BJ (cell line): Measurements from ENCODE around the gene L2HGDH. TPM values are rescaled to one million over a fixed set of nuclear protein-coding genes. Genes with fewer than 3 reads are reported as not detected.
A peak's percentile ranks its signal among the peaks of the same experiment; 100 is the strongest.

Experiments
- CTCF ChIA-PET: fragments of 350-600 bp; formaldehyde crosslinking; extraction: SDS; loops from one replicate; lab custom pipeline; 2021; ENCODE audit warnings: antibody characterized with exemption, inconsistent platforms; lab: Yijun Ruan, JAX
- POLR2A ChIA-PET: fragments of 300-600 bp; sonication (Branson Sonifier 250); formaldehyde crosslinking; extraction: SDS; loops from one replicate; lab custom pipeline; 2021; ENCODE audit warnings: antibody characterized with exemption; lab: Charles Lee
- DNase-seq: peaks from one replicate; pipeline ENCODE4 v3.0.0-alpha.2; 2011; ENCODE audit warnings: low read depth
- H3K27me3 ChIP-seq: 2 replicates; pipeline ENCODE4 v1.6.0; 2011; ENCODE audit warnings: low read length; ENCODE audit not compliant: control insufficient read depth, insufficient read depth
- H3K36me3 ChIP-seq: 2 replicates; pipeline ENCODE4 v1.5.1; 2011; ENCODE audit warnings: low read length; ENCODE audit not compliant: control insufficient read depth, insufficient read depth
- H3K4me3 ChIP-seq: 2 replicates; pipeline ENCODE4 v1.5.1; 2011; ENCODE audit warnings: low read depth, mild to moderate bottlenecking, control low read depth, low read length
- polyA plus RNA-seq: library from polyadenylated mRNA; depleted of rRNA; stranded (reverse); fragments of >200 nt; gene quantifications from 2 replicates; pipeline ENCODE4 v1.2.3, GENCODE V29; 2011
- TF ChIP-seq, protein P1 (sequence below): IDR thresholded peaks from 2 replicates; pipeline ENCODE4 v1.5.1; 2011; ENCODE audit warnings: low read depth, mild to moderate bottlenecking, control low read depth, inconsistent platforms, low read length, moderate library complexity; ENCODE audit not compliant: insufficient read depth

L2HGDH gene
- polyA plus RNA-seq, 1 experiment, result 2.3 TPM

DNA sequence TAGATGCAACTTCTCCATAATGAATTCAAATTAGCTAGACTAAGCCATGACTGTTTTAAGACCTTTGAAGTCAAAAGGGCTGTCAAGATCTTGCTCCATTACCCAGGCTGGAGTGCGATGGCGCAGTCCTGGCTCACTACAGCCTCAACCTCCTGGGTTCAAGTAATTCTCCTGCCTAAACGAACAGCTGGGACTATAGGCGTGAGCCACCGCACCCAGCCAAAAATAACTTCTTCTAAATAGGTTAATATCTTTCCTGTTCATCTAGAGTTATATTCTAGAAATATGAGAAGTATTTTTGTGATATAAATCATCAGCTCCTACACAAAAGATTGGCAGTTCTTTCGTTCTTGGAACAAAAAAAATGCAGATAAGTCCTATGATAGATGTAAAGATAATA is 41.1 kb downstream of the L2HGDH start:
- DNase-seq, result no peak
- no peak overlapping the region for H3K4me3 ChIP-seq
- H3K36me3 ChIP-seq, result no peaks in the 10 kb centered on the region
- POLR2A ChIA-PET, result no interaction called here
- no peaks in the 10 kb centered on the region for H3K27me3 ChIP-seq
- CTCF ChIA-PET, result no interaction called here
- TF ChIP-seq, protein P1, sequence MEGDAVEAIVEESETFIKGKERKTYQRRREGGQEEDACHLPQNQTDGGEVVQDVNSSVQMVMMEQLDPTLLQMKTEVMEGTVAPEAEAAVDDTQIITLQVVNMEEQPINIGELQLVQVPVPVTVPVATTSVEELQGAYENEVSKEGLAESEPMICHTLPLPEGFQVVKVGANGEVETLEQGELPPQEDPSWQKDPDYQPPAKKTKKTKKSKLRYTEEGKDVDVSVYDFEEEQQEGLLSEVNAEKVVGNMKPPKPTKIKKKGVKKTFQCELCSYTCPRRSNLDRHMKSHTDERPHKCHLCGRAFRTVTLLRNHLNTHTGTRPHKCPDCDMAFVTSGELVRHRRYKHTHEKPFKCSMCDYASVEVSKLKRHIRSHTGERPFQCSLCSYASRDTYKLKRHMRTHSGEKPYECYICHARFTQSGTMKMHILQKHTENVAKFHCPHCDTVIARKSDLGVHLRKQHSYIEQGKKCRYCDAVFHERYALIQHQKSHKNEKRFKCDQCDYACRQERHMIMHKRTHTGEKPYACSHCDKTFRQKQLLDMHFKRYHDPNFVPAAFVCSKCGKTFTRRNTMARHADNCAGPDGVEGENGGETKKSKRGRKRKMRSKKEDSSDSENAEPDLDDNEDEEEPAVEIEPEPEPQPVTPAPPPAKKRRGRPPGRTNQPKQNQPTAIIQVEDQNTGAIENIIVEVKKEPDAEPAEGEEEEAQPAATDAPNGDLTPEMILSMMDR, result no peak

DNA sequence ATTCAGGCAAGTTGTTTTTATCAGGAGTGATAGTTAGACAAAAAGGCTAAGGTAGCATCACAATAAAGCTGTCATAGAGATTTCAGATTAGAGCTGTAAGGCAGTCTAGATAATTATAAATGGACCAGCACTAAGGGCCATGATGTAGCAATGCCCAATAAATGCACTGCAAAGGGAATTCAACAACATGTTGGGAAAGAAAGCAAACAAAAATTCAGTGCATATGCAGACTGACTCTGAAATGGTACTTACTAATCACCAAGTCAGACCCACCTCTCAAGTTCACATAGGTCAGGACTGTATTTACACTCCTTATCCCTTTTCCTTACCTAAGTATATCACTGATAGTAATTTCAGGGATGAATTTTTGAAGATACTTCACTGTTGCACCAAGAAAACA is 47.0 kb downstream of the L2HGDH start:
- Histone ChIP-seq H3K4me3 (no peak overlapping the region), H3K36me3 (no peaks in the 10 kb centered on the region), H3K27me3 (no peaks in the 10 kb centered on the region)
- ChIA-PET CTCF (no interaction called here), POLR2A (no interaction called here)
- TF ChIP-seq, protein P1, result no peak
- DNase-seq, result no peak

DNA sequence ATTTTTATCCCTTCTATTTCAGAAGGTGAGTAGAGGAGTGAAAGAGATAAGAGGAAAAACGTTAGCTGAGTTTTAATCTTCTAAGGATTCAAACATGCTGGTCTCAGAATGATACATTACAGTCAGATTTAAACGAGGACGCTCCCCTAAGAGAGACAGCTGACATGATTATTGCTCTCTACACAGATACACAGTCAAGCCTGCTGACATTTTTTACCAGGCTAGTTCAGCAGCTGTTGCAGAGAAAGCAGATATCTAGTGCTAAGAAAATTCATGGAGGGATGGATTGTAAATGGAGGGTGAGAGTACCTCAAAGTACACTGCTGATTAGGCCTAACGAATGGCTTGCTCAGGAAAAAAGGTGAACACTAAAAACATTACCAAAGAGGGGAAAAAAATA is 48.7 kb downstream of the L2HGDH start:
- no peaks in the 10 kb centered on the region for H3K36me3 ChIP-seq
- CTCF ChIA-PET, result no interaction called here
- no peak for DNase-seq
- TF ChIP-seq, protein P1, result no peak
- no peak overlapping the region for H3K4me3 ChIP-seq
- POLR2A ChIA-PET, result no interaction called here
- H3K27me3 ChIP-seq, result no peaks in the 10 kb centered on the region

DNA sequence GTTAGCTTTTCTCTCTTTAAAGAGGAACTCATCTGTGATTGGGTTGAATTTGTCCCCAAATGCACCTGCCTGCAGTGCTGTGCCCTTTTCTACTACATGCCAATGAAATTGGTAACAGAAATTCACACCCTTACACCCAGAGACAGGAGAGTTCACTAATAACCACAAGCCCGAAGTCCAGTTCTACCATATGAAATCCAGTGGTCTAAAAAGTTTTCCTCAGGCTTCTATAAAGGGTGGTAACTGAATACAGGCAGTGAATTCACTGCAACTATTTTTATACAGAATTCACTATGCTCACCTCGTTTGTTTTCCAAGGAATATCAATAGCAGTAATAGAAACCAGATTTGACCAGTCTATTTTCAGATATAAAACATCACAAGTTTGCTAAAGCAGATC is 49.2 kb downstream of the L2HGDH start:
- ChIA-PET POLR2A (no interaction called here), CTCF (no interaction called here)
- Histone ChIP-seq H3K36me3 (no peaks in the 10 kb centered on the region), H3K4me3 (no peak overlapping the region), H3K27me3 (no peaks in the 10 kb centered on the region)
- DNase-seq, result no peak
- TF ChIP-seq, protein P1, result no peak

DNA sequence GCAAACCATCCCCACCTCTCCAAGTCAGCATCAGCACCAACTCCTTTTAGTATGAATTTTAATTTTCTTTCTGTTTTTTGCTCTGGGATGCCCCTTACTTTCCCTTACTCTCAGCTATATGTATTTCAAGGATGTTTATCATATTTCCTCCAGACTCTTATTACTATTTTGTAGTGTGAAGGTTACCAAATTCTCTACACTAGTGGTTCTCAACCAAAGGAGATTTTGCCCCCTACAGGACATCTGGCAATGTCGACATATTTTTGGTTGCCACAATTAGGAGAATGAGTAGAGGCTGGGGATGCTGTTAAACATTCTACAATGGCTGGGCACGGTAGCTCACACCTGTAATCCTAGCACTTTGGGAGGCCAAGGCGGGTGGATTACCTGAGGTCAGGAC is 51.5 kb downstream of the L2HGDH start:
- ChIA-PET POLR2A (no interaction called here), CTCF (interaction anchor here (0.6 to 3.2 kb wide), 9 partner anchors 10 to 408 kb away, joined by 3 to 18 read pairs (median 3); partner anchors contain the start of gene NEMF)

More for the DNA sequence above, 51.5 kb downstream of the L2HGDH start:
- Histone ChIP-seq H3K36me3 (no peaks in the 10 kb centered on the region), H3K4me3 (no peak overlapping the region), H3K27me3 (no peaks in the 10 kb centered on the region)
- no peak for DNase-seq
- TF ChIP-seq, protein P1, result peak; percentile 64
